HepG2 (cell line): ENCODE measurements around the gene HEY2. TPM values are rescaled to one million over a fixed set of nuclear protein-coding genes. Genes with fewer than 3 reads are reported as not detected.

Experiments used
- ATAC-seq: fragments of 200-7000 bp; cut with Tn5 transposase; 3 replicates; pipeline ENCODE4 v1.9.1; 2020; ENCODE audit warnings: mild to moderate bottlenecking, moderate library complexity
- BruUV-seq: library from RNA; stranded (reverse); fragments of 400-500 nt; replicated peaks from 2 replicates; lab custom pipeline; 2021; lab: Mats Ljungman, UMichigan
- CTCF ChIA-PET: fragments of 300-600 bp; formaldehyde crosslinking; extraction: SDS; loops from one replicate; lab custom pipeline; 2021; ENCODE audit warnings: low total read pairs, inconsistent platforms, low intra/inter-chr PET ratio; lab: Yijun Ruan, JAX
- POLR2A ChIA-PET: fragments of 350-600 bp; sonication (Branson Sonifier 250); formaldehyde crosslinking; loops from one replicate; lab custom pipeline; 2020; ENCODE audit warnings: antibody characterized with exemption, inconsistent platforms; lab: Yijun Ruan, JAX
- DNase-seq: peaks from one replicate; pipeline ENCODE4 v3.0.0-alpha.2; 2015; ENCODE audit warnings: low spot score
- FAIRE-seq: peaks from 3 replicates; lab custom pipeline; 2011; peaks lifted over from hg19 to GRCh38; lab: Jason Lieb, UNC
- H2AFZ ChIP-seq: one replicate; pipeline ENCODE4 v1.6.1; 2011; ENCODE audit warnings: low read length, inconsistent platforms
- H3K27ac ChIP-seq: fragments of 300-600 bp; 3 replicates; pipeline ENCODE4 v1.8.0; 2011; ENCODE audit warnings: mixed run types, mild to moderate bottlenecking, mixed read lengths, low read length, inconsistent platforms; ENCODE audit not compliant: insufficient read depth; ENCODE audit errors: extremely low read length
- H3K27me3 ChIP-seq, 2 experiments: fragments of 200-600 bp in 1 of 2; 2 replicates in 1 of 2; 3 replicates in 1 of 2; pipeline versions ENCODE4 v1.6.0 to v1.8.0; 2011; ENCODE audit warnings: low read length in 2 of 2, mild to moderate bottlenecking in 2 of 2, moderate library complexity in 2 of 2, inconsistent platforms in 1 of 2; ENCODE audit not compliant: insufficient read depth in 2 of 2, control insufficient read depth in 1 of 2
- H3K36me3 ChIP-seq, 2 experiments: fragments of 200-600 bp in 1 of 2; replicated peaks in 1 of 2; 2 replicates in 1 of 2; 3 replicates in 1 of 2; pipeline versions ENCODE4 v1.5.1 to v1.8.0; 2011; ENCODE audit warnings: low read length in 2 of 2, inconsistent platforms in 1 of 2; ENCODE audit not compliant: insufficient read depth in 2 of 2, control insufficient read depth in 1 of 2
- H3K4me1 ChIP-seq: 2 replicates; pipeline ENCODE4 v1.5.1; 2012; ENCODE audit warnings: low read length, inconsistent platforms; ENCODE audit not compliant: insufficient read depth
- H3K4me2 ChIP-seq: 2 replicates; pipeline ENCODE4 v1.6.0; 2011; ENCODE audit warnings: low read depth, low read length, inconsistent platforms
- H3K4me3 ChIP-seq, 3 experiments: fragments of 200-600 bp in 1 of 3; sonication (generic), shearing (Covaris generic) in 1 of 3; replicated peaks in 1 of 3; 2 replicates each; pipeline ENCODE4 v1.5.1; 2011 to 2016; ENCODE audit warnings: low read length in 3 of 3, inconsistent platforms in 2 of 3, low read depth in 2 of 3, mild to moderate bottlenecking in 2 of 3, control low read depth in 1 of 3, mixed read lengths in 1 of 3; ENCODE audit not compliant: insufficient read depth in 1 of 3
- H3K79me2 ChIP-seq: one replicate; pipeline ENCODE4 v1.6.1; 2011; ENCODE audit warnings: low read length, inconsistent platforms; ENCODE audit not compliant: insufficient read depth
- H3K9ac ChIP-seq: 2 replicates; pipeline ENCODE4 v1.6.0; 2011; ENCODE audit warnings: mild to moderate bottlenecking, low read depth, low read length, inconsistent platforms; ENCODE audit not compliant: insufficient read depth
- H3K9me3 ChIP-seq: 2 replicates; pipeline ENCODE4 v1.5.1; 2012; ENCODE audit warnings: mild to moderate bottlenecking, low read length
- H4K20me1 ChIP-seq: 2 replicates; pipeline ENCODE4 v1.6.0; 2011; ENCODE audit warnings: inconsistent platforms, mild to moderate bottlenecking, low read length, moderate library complexity; ENCODE audit not compliant: insufficient read depth
- ARNTL ChIP-seq: sonication (generic); formaldehyde crosslinking; IDR thresholded peaks from 2 replicates; pipeline ENCODE4 v1.4.0; 2020; ENCODE audit warnings: mild to moderate bottlenecking, missing genetic modification reagents
- HNF1A ChIP-seq, 2 experiments: sonication (generic) in 1 of 2; formaldehyde crosslinking in 1 of 2; IDR thresholded peaks; 2 replicates each; pipeline versions ENCODE4 v1.4.0 to v1.6.1; 2016 to 2020; ENCODE audit warnings: borderline replicate concordance in 1 of 2, low read depth in 1 of 2, mild to moderate bottlenecking in 1 of 2, missing genetic modification reagents in 1 of 2
- KLF9 ChIP-seq: IDR thresholded peaks from 2 replicates; pipeline ENCODE4 v1.6.1; 2016; ENCODE audit warnings: low read depth
- LBX2 ChIP-seq: sonication (generic); formaldehyde crosslinking; IDR thresholded peaks from 2 replicates; pipeline ENCODE4 v1.5.0; 2020; ENCODE audit warnings: missing genetic modification reagents, mild to moderate bottlenecking, borderline replicate concordance
- NAIF1 ChIP-seq: sonication (generic); formaldehyde crosslinking; IDR thresholded peaks from 2 replicates; pipeline ENCODE4 v1.5.0; 2020; ENCODE audit warnings: mild to moderate bottlenecking, missing genetic modification reagents, borderline replicate concordance
- RCOR2 ChIP-seq: IDR thresholded peaks from 2 replicates; pipeline ENCODE4 v1.6.1; 2016; ENCODE audit warnings: missing biosample characterization, missing genetic modification reagents
- RORA ChIP-seq: sonication (generic); formaldehyde crosslinking; IDR thresholded peaks from 2 replicates; pipeline ENCODE4 v1.5.0; 2020; ENCODE audit warnings: mild to moderate bottlenecking, missing genetic modification reagents, moderate library complexity
- TEAD2 ChIP-seq: sonication (generic); formaldehyde crosslinking; IDR thresholded peaks from 2 replicates; pipeline ENCODE4 v1.9.0; 2021; ENCODE audit warnings: missing genetic modification reagents
- WGBS: methylation state at CpG from one replicate; pipeline ENCODE4 v1.1.6; 2017; ENCODE audit warnings: low lambda C conversion rate; 5-methylcytosine and 5-hydroxymethylcytosine counted together
- in situ Hi-C: cut with HindIII; loops from 2 replicates; pipeline ENCODE4 v1.10.0; 2017; ENCODE audit warnings: low pct_unique_long_range_greater_than_20kb; ENCODE audit not compliant: extremely low pct_ligation_motif_present
- intact Hi-C: fragments of 100-400 bp; cut with micrococcal nuclease; formaldehyde crosslinking; loops from one replicate; pipeline ENCODE4 v1.10.0; 2022; ENCODE audit not compliant: unreplicated experiment
- polyA plus RNA-seq, 8 experiments: library from polyadenylated mRNA; depleted of rRNA in 3 of 8; stranded (reverse) in 7 of 8; unstranded in 1 of 8; fragments of >200 nt; fragmentation: Illumina TruSeq in 4 of 8; extraction: Trizol in 4 of 8; gene quantifications; 2 replicates each; pipeline versions ENCODE4 v1.2.1 to v1.2.3, GENCODE V29; 2011 to 2016; ENCODE audit warnings: low read depth in 4 of 8, missing spikeins in 1 of 8, mixed read lengths in 1 of 8; ENCODE audit not compliant: insufficient read depth in 1 of 8
- total RNA-seq, 5 experiments: library from RNA; depleted of rRNA; stranded (reverse); fragments of >200 nt; fragmentation: Illumina TruSeq; extraction: Trizol; gene quantifications; 2 replicates each; pipeline ENCODE4 v1.2.3, GENCODE V29; 2016; ENCODE audit warnings: low read depth in 1 of 5
- TF ChIP-seq, protein P1 (sequence below): sonication (generic); formaldehyde crosslinking; IDR thresholded peaks from 2 replicates; pipeline ENCODE4 v1.8.0; 2022; ENCODE audit warnings: mild to moderate bottlenecking, missing genetic modification reagents, moderate library complexity

Gene HEY2
- total and polyA plus RNA-seq, 2 of the 13 experiments (the other 11 are each of a cell fraction or from before 2014, with no cell fraction given) = 0.04 TPM

- ATAC-seq = no peak
- 97% methylated on average over 5 of the region's 5 CpGs for WGBS
- Histone ChIP-seq H3K4me1 (peaks cover 38% of the 10 kb centered on the region), H4K20me1 (no peaks in the 10 kb centered on the region), H3K36me3 (peaks cover 2 to 4% of the 10 kb centered on the region in 2 experiments; a peak in 2 of 5 replicates), H3K4me3 (no peak overlapping the region), H3K79me2 (peaks cover 28% of the 10 kb centered on the region), H3K9me3 (no peaks in the 10 kb centered on the region), H3K27ac (no peak overlapping the region), H3K9ac (no peak overlapping the region), H3K4me2 (no peak overlapping the region), H2AFZ (no peak overlapping the region), H3K27me3 (no peaks in the 10 kb centered on the region; a peak in 2 of 5 replicates)
- ChIA-PET CTCF (no interaction called here), POLR2A (no interaction called here)
- intact Hi-C loops (loop anchor here (5.0 kb wide), 2 partner anchors 93 to 178 kb away; no protein-coding TSS in a partner anchor), in situ Hi-C loops (loop anchor here (5.0 kb wide), 1 partner anchor 158 kb away; no protein-coding TSS in a partner anchor)
- FAIRE-seq = no peak
- no peak for TF ChIP-seq NAIF1 (CRISPR knock-in tag)
- no peak for TF ChIP-seq HNF1A (IDR thresholded peaks at IDR 0.05; ENCODE audit: low read depth)
- no peak for TF ChIP-seq HNF1A (CRISPR knock-in tag; IDR thresholded peaks at IDR 0.05; ENCODE audit: borderline replicate concordance)
- TF ChIP-seq RCOR2 (CRISPR knock-in tag) = no peak
- TF ChIP-seq KLF9 = no peak
- TF ChIP-seq TEAD2 (CRISPR knock-in tag) = no peak
- TF ChIP-seq, protein P1, sequence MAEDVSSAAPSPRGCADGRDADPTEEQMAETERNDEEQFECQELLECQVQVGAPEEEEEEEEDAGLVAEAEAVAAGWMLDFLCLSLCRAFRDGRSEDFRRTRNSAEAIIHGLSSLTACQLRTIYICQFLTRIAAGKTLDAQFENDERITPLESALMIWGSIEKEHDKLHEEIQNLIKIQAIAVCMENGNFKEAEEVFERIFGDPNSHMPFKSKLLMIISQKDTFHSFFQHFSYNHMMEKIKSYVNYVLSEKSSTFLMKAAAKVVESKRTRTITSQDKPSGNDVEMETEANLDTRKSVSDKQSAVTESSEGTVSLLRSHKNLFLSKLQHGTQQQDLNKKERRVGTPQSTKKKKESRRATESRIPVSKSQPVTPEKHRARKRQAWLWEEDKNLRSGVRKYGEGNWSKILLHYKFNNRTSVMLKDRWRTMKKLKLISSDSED = no peak
- no peak for TF ChIP-seq ARNTL (CRISPR knock-in tag)
- no peak for TF ChIP-seq RORA
- TF ChIP-seq LBX2 (CRISPR knock-in tag) = no peak
- DNase-seq = no peak
- no TSS peak for BruUV-seq
These were observed 45.1 kb downstream of the HEY2 start for GRCh38 chr6:125794342-125795137.
